HG03571 (cell line): ENCODE data around the gene ATP6V1F.

Experiments
- ATAC-seq: cut with Tn5 transposase; IDR thresholded peaks from one replicate; pipeline ENCODE4 v1.9.1; 2021; ENCODE audit not compliant: unreplicated experiment

ATP6V1F gene

GRCh38 chr7:128914566-128915151 is 52.0 kb downstream of the ATP6V1F start:
- no peak for ATAC-seq

- no peak for ATAC-seq
These were observed 52.7 kb downstream of the ATP6V1F start for GRCh38 chr7:128915271-128915819.
